Endodermal cell (in vitro differentiated cells): ENCODE results near the gene ATP11B. TPM values are rescaled to one million over a fixed set of nuclear protein-coding genes. Genes with fewer than 3 reads are reported as not detected.

Source experiments
- DNase-seq: peaks from one replicate; pipeline ENCODE4 v3.0.0-alpha.2; 2017
- H3K27ac ChIP-seq: 2 replicates; pipeline ENCODE4 v1.5.1; 2013; ENCODE audit warnings: mild to moderate bottlenecking, low read depth, low read length, moderate library complexity
- H3K27me3 ChIP-seq: 2 replicates; pipeline ENCODE4 v1.6.1; 2013; ENCODE audit warnings: mild to moderate bottlenecking, low read length, moderate library complexity; ENCODE audit not compliant: insufficient read depth, control insufficient read depth, poor library complexity, severe bottlenecking
- H3K36me3 ChIP-seq: 2 replicates; pipeline ENCODE4 v1.7.0; 2013; ENCODE audit warnings: mild to moderate bottlenecking, low read length, moderate library complexity; ENCODE audit not compliant: control insufficient read depth, insufficient read depth
- H3K4me1 ChIP-seq: one replicate; pipeline ENCODE4 v1.7.0; 2013; ENCODE audit warnings: low read length; ENCODE audit not compliant: control insufficient read depth, insufficient read depth
- H3K4me3 ChIP-seq: 2 replicates; pipeline ENCODE4 v1.5.1; 2013; ENCODE audit warnings: mild to moderate bottlenecking, low read length, moderate library complexity
- H3K9ac ChIP-seq: 2 replicates; pipeline ENCODE4 v1.6.1; 2013; ENCODE audit warnings: mild to moderate bottlenecking, low read length, moderate library complexity; ENCODE audit not compliant: poor library complexity, severe bottlenecking; ENCODE audit errors: extremely low read depth
- H3K9me3 ChIP-seq: 2 replicates; pipeline ENCODE4 v1.6.1; 2013; ENCODE audit warnings: mild to moderate bottlenecking, low read length, moderate library complexity; ENCODE audit not compliant: control insufficient read depth
- H3K27ac Mint-ChIP-seq: 2 replicates; pipeline ENCODE4 v1.8.0; 2020; ENCODE audit warnings: mixed read lengths
- H3K27me3 Mint-ChIP-seq: 2 replicates; pipeline ENCODE4 v1.8.0; 2021; ENCODE audit warnings: mild to moderate bottlenecking, mixed read lengths; ENCODE audit not compliant: insufficient read depth
- H3K36me3 Mint-ChIP-seq: 2 replicates; pipeline ENCODE4 v1.8.0; 2020; ENCODE audit warnings: low read depth, mixed read lengths
- H3K4me1 Mint-ChIP-seq: 2 replicates; pipeline ENCODE4 v1.8.0; 2020; ENCODE audit warnings: mixed read lengths
- H3K4me3 Mint-ChIP-seq: 2 replicates; pipeline ENCODE4 v1.8.0; 2020; ENCODE audit warnings: mild to moderate bottlenecking, moderate library complexity, mixed read lengths
- H3K9me3 Mint-ChIP-seq: 2 replicates; pipeline ENCODE4 v1.8.0; 2020; ENCODE audit warnings: mild to moderate bottlenecking, mixed read lengths
- CTCF ChIP-seq: fragments of 200-600 bp; sonication (generic); conservative IDR thresholded peaks from 2 replicates; pipeline ENCODE4 v1.5.0; 2021; ENCODE audit warnings: antibody characterized with exemption, mild to moderate bottlenecking
- WGBS, 2 experiments: methylation state at CpG; one replicate each; pipeline versions ENCODE4 v1.1.5 to v1.1.7; 2013; ENCODE audit warnings: missing lambda C conversion rate in 2 of 2, mixed read lengths in 1 of 2; ENCODE audit not compliant: insufficient coverage in 1 of 2, insufficient read length in 1 of 2; 5-methylcytosine and 5-hydroxymethylcytosine counted together
- total RNA-seq, 2 donors: library from RNA; stranded (reverse); fragmentation: NEBNext Ultra II Directional in 1 of 2; extraction: Animal tissue kit (Norgen Biotek cat#: 25700) in 1 of 2; gene quantifications; 2 replicates in 1 of 2; 3 replicates in 1 of 2; pipeline ENCODE4 v1.2.1, GENCODE V29; 2021

Gene ATP11B
- total RNA-seq, 2 donors from 2014 or later: 23.6 to 27.8 TPM

GRCh38 chr3:182912474-182912873 lies 119.2 kb downstream of the ATP11B start:
- no peak for DNase-seq
- Histone ChIP-seq H3K4me3 (no peak overlapping the region), H3K4me1 (no peaks in the 10 kb centered on the region), H3K27me3 (no peaks in the 10 kb centered on the region), H3K27ac (no peak overlapping the region), H3K9me3 (no peaks in the 10 kb centered on the region), H3K36me3 (peaks cover 12% of the 10 kb centered on the region), H3K9ac (no peak overlapping the region)
- TF ChIP-seq CTCF: no peak
- H3K27me3 Mint-ChIP-seq: no peaks in the 10 kb centered on the region
- H3K9me3 Mint-ChIP-seq: no peaks in the 10 kb centered on the region
- 80 to 88% methylated on average over 3 to 5 of the region's 5 CpGs for WGBS, 2 experiments
- H3K4me1 Mint-ChIP-seq: peaks cover 9% of the 10 kb centered on the region
- H3K36me3 Mint-ChIP-seq: no peaks in the 10 kb centered on the region
- no peak overlapping the region for H3K4me3 Mint-ChIP-seq
- H3K27ac Mint-ChIP-seq: no peak overlapping the region

GRCh38 chr3:182913889-182914288 lies 120.6 kb downstream of the ATP11B start:
- Mint-ChIP-seq H3K4me3 (no peak overlapping the region), H3K27ac (no peak overlapping the region), H3K36me3 (no peaks in the 10 kb centered on the region), H3K9me3 (no peaks in the 10 kb centered on the region), H3K27me3 (no peaks in the 10 kb centered on the region), H3K4me1 (peaks cover 9% of the 10 kb centered on the region)
- no peak overlapping the region for H3K4me3 ChIP-seq
- H3K36me3 ChIP-seq: peaks cover 8% of the 10 kb centered on the region
- no peaks in the 10 kb centered on the region for H3K9me3 ChIP-seq
- no peak for TF ChIP-seq CTCF
- H3K27ac ChIP-seq: no peak overlapping the region
- 96% methylated on average over 4 of the region's 4 CpGs for WGBS, 2 experiments
- H3K27me3 ChIP-seq: no peaks in the 10 kb centered on the region
- no peak for DNase-seq
- H3K9ac ChIP-seq: no peak overlapping the region
- H3K4me1 ChIP-seq: no peaks in the 10 kb centered on the region

- no peak overlapping the region for H3K4me3 Mint-ChIP-seq
- H3K27me3 Mint-ChIP-seq: no peaks in the 10 kb centered on the region
- Histone ChIP-seq H3K36me3 (peaks cover 8% of the 10 kb centered on the region), H3K4me1 (peaks cover 3% of the 10 kb centered on the region), H3K27ac (no peak overlapping the region), H3K9ac (no peak overlapping the region), H3K4me3 (no peak overlapping the region), H3K9me3 (no peaks in the 10 kb centered on the region), H3K27me3 (no peaks in the 10 kb centered on the region)
- H3K27ac Mint-ChIP-seq: no peak overlapping the region
- H3K4me1 Mint-ChIP-seq: peaks cover 9% of the 10 kb centered on the region
- no peaks in the 10 kb centered on the region for H3K36me3 Mint-ChIP-seq
- H3K9me3 Mint-ChIP-seq: no peaks in the 10 kb centered on the region
- 100% methylated on average over 1 of the region's 1 CpG; no CpG with 5 or more reads in 1 of the 2 experiments for WGBS, 2 experiments
- no peak for TF ChIP-seq CTCF
- DNase-seq: no peak
These were observed 121.0 kb downstream of the ATP11B start for GRCh38 chr3:182914341-182914740.
